Gastroesophageal sphincter (tissue), 4 donors: ENCODE data around the gene HCST. TPM values are rescaled to one million over a fixed set of nuclear protein-coding genes. Genes with fewer than 3 reads are reported as not detected.

Experiments
- ATAC-seq: fragments of 150-250 bp; one replicate; pipeline ENCODE4 v1.9.1; 2016; ENCODE audit warnings: mild to moderate bottlenecking, moderate library complexity
- H3K27ac ChIP-seq, 4 donors: fragments of 200-600 bp; sonication (generic) in 3 of 4; 1 replicate in 3 of 4; 2 replicates in 1 of 4; pipeline ENCODE4 v1.5.1; 2016 to 2019
- H3K27me3 ChIP-seq: fragments of 200-600 bp; sonication (generic); one replicate; pipeline ENCODE4 v1.5.1; 2019
- H3K36me3 ChIP-seq, 2 donors: fragments of 200-600 bp; sonication (generic); one replicate each; pipeline ENCODE4 v1.5.1; 2019; ENCODE audit warnings: control low read depth in 1 of 2
- H3K4me1 ChIP-seq, 3 donors: fragments of 200-600 bp; sonication (generic); 1 replicate in 2 of 3; 2 replicates in 1 of 3; pipeline ENCODE4 v1.5.1; 2016 to 2019; ENCODE audit warnings: control low read depth in 2 of 3
- H3K4me3 ChIP-seq, 2 donors: fragments of 200-600 bp; sonication (generic); one replicate each; pipeline ENCODE4 v1.5.1; 2019; ENCODE audit warnings: mild to moderate bottlenecking in 1 of 2, moderate library complexity in 1 of 2
- H3K9me3 ChIP-seq, 3 donors: fragments of 200-600 bp; sonication (generic); one replicate each; pipeline ENCODE4 v1.5.1; 2017 to 2019; ENCODE audit warnings: control low read depth in 2 of 3
- CTCF ChIP-seq, 4 experiments: fragments of 200-600 bp in 2 of 4; fragments of 450-650 bp in 2 of 4; sonication (generic) in 1 of 4; IDR thresholded peaks; one replicate each; pipeline ENCODE4 v1.5.1; 2017 to 2019; ENCODE audit warnings: antibody characterized with exemption in 4 of 4, mild to moderate bottlenecking in 2 of 4, moderate library complexity in 2 of 4
- EP300 ChIP-seq: sonication (generic); formaldehyde crosslinking; IDR thresholded peaks from one replicate; pipeline ENCODE4 v1.6.1; 2017; ENCODE audit warnings: antibody characterized with exemption, mild to moderate bottlenecking
- POLR2A ChIP-seq, 2 donors: fragments of 450-650 bp; IDR thresholded peaks; one replicate each; pipeline ENCODE4 v1.6.1; 2017; ENCODE audit warnings: antibody characterized with exemption in 2 of 2, mild to moderate bottlenecking in 2 of 2, moderate library complexity in 1 of 2
- POLR2AphosphoS5 ChIP-seq: sonication (generic); formaldehyde crosslinking; IDR thresholded peaks from one replicate; pipeline ENCODE4 v1.6.1; 2017; ENCODE audit warnings: antibody characterized with exemption
- WGBS, 2 donors: methylation state at CpG; one replicate each; pipeline ENCODE4 v1.1.5; 2018; ENCODE audit warnings: low coverage in 1 of 2; 5-methylcytosine and 5-hydroxymethylcytosine counted together
- total RNA-seq, 4 donors: library from RNA; depleted of rRNA; stranded (reverse); fragments of >200 nt; gene quantifications; one replicate each; pipeline ENCODE4 v1.1.0, GENCODE V29; 2016

The HCST gene
- total RNA-seq, 4 donors from 2014 or later: 1.8 to 3.1 (median 3.0) TPM; not detected in 1

- Histone ChIP-seq H3K9me3 (no peaks in the 10 kb centered on the region), H3K4me3 (peak overlapping the region in 1 of 2 donors; percentile 26), H3K36me3 (no peaks in the 10 kb centered on the region), H3K27me3 (no peaks in the 10 kb centered on the region), H3K27ac (peak overlapping the region; percentile 11 to 81 (median 74)), H3K4me1 (peaks cover 2 to 24% (median 13%) of the 10 kb centered on the region in 3 donors)
- peak; percentile 98 for ATAC-seq
- TF ChIP-seq POLR2AphosphoS5: peak; percentile 66
- TF ChIP-seq POLR2A (IDR thresholded peaks at IDR 0.05): peak; percentile 70 to 76
- peak in 3 of 4 experiments; percentile 95 to 98 (median 95) for TF ChIP-seq CTCF (IDR thresholded peaks at IDR 0.05)
- no peak for TF ChIP-seq EP300
- WGBS, 2 donors: 0 to 1% methylated on average over 8 to 10 of the region's 47 CpGs
Measured at GRCh38 chr19:35931161-35931873, 29.0 kb downstream of the HCST start.

DNA sequence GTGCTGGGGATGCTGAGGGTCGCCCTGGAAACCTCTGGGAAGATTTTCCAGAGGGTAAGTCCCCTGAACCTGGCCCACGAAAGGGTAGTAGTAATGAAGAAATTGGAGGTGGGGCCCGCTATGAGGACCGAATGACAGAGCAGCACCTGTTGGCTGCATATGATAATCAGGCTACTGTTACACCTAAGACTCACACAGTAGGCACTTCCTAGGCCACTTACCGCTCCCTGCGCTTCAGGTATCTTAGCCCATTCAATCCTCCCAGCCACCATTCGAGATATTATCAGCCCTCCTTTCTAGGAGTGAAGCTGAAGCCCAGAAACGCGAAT, 29.5 kb downstream of the HCST start:
- Histone ChIP-seq H3K4me1 (peaks cover 2 to 27% (median 15%) of the 10 kb centered on the region in 3 donors), H3K9me3 (no peaks in the 10 kb centered on the region), H3K27ac (peak overlapping the region in 2 of 4 donors; percentile 32 to 51), H3K36me3 (no peaks in the 10 kb centered on the region), H3K4me3 (no peak overlapping the region), H3K27me3 (no peaks in the 10 kb centered on the region)
- ATAC-seq: no peak
- TF ChIP-seq CTCF (IDR thresholded peaks at IDR 0.05) (no peak), POLR2AphosphoS5 (no peak), POLR2A (IDR thresholded peaks at IDR 0.05) (no peak), EP300 (no peak)
- 0 to 4% methylated on average over 1 to 9 of the region's 9 CpGs for WGBS, 2 donors

DNA sequence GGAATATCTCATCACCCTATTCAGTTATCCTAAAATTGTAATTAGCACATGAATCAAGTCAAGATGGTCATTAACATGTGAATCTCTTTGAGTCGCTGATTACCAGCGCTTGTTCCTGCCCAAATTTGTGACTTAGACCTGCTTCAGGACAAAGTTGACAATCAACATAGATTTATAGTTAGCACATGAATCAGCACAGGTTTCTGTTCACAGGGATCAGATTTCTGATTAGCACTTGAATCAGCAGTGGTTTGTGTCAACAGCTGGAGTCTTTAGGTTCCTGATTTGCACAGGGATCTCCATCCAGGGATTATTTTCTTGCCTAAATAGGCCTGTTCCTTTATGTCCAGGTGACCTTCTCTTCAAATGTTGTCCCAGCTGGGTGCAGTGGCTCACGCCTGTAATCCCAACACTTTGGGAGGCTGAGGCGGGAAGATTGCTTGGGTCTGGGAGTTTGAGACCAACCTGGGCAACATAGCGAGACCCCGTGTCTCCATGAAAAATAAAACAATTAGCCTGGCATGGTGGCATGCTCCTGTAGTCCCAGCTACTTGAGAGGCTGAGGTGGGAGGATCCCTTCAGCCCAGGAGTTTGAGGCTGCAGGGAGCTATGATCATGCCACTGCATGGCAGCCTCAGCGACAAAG, 30.1 kb downstream of the HCST start:
- WGBS, 2 donors: 50 to 61% methylated on average over 2 to 6 of the region's 7 CpGs
- TF ChIP-seq EP300 (no peak), CTCF (IDR thresholded peaks at IDR 0.05) (no peak), POLR2A (IDR thresholded peaks at IDR 0.05) (no peak), POLR2AphosphoS5 (no peak)
- ATAC-seq: no peak
- no peaks in the 10 kb centered on the region for H3K27me3 ChIP-seq
- H3K9me3 ChIP-seq: no peaks in the 10 kb centered on the region
- peaks cover 2 to 33% (median 17%) of the 10 kb centered on the region in 3 donors for H3K4me1 ChIP-seq
- H3K36me3 ChIP-seq: no peaks in the 10 kb centered on the region
- H3K4me3 ChIP-seq: no peak overlapping the region
- H3K27ac ChIP-seq: no peak overlapping the region

DNA sequence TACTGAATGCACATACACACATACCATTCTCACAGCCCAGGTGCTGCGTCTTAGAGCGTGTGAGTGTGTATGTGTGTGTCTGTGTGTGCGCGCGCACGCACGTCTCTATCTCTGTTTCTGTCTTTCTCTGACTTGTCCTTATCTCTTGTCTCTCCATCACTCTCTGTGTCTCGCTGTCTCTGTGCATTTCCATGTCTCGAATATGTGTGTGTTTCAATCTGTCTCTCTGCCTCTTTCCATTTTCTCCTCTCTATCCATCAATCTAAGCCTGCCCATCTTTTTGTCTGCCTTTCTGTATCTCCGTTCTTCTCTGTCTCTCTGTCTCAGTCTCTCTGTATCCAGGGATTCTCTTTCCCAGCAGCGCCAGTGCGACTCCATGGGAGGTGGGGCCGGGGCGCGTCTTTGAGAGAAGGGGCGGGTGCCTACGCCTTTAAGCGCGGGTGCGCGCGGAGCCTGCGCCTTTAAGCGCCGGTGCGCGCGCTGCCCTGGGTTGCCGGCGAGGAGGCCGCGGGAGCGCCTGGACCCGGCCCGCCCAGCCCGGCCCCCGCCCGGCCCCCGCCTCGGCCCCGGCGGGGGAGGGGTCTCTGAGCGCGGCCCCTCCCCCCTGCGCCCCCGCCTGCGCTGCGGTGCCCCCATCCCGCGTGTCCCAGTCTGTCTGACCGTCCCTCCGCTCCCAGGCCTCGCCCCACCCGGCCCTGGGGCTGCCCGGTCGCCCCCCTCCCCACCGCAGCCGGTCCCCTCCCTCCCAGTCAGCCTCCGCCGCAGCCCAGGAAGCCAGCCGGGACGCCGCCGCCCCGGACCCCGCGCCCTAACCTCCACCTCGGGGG, 33.8 kb downstream of the HCST start, which contains the start of gene LRFN3:
Gene LRFN3, plus strand, starts transcription at position 464 of the 827 bp plus-strand sequence. CDS start 3,052 bp downstream, outside the sequence.
- Histone ChIP-seq H3K27me3 (no peaks in the 10 kb centered on the region), H3K27ac (peak within 1 kb of the TSS; percentile 13 to 93 (median 90)), H3K4me3 (peak within 1 kb of the TSS; percentile 42 to 85), H3K9me3 (no peaks in the 10 kb centered on the region), H3K36me3 (peaks cover 0 to 22% of the 10 kb centered on the region in 2 donors), H3K4me1 (peaks cover 2 to 48% (median 19%) of the 10 kb centered on the region in 3 donors)
- ATAC-seq: peak; percentile 30
- WGBS, 2 donors: 0 to 2% methylated on average over 10 to 15 of the region's 68 CpGs
- TF ChIP-seq CTCF (IDR thresholded peaks at IDR 0.05) (no peak), POLR2AphosphoS5 (no peak), EP300 (no peak), POLR2A (IDR thresholded peaks at IDR 0.05) (no peak)
